Neural crest cell (in vitro differentiated cells): Measurements from ENCODE around the gene WARS2. TPM values are rescaled to one million over a fixed set of nuclear protein-coding genes. Genes with fewer than 3 reads are reported as not detected.

ENCODE experiments used
- DNase-seq: peaks from one replicate; pipeline ENCODE4 v3.0.0; 2021; ENCODE audit warnings: low read depth, mixed read lengths, low spot score
- H3K27ac Mint-ChIP-seq: one replicate; pipeline ENCODE4 v1.8.0; 2021; ENCODE audit warnings: mild to moderate bottlenecking, mixed read lengths; ENCODE audit not compliant: unreplicated experiment
- H3K27me3 Mint-ChIP-seq: 2 replicates; pipeline ENCODE4 v1.8.0; 2021; ENCODE audit warnings: low read depth, mild to moderate bottlenecking, mixed read lengths
- H3K36me3 Mint-ChIP-seq: 2 replicates; pipeline ENCODE4 v1.8.0; 2021; ENCODE audit warnings: low read depth, mild to moderate bottlenecking, mixed read lengths
- H3K4me1 Mint-ChIP-seq: 2 replicates; pipeline ENCODE4 v1.8.0; 2021; ENCODE audit warnings: mixed read lengths
- H3K4me3 Mint-ChIP-seq: one replicate; pipeline ENCODE4 v1.8.0; 2021; ENCODE audit warnings: mild to moderate bottlenecking, mixed read lengths
- H3K9me3 Mint-ChIP-seq: 2 replicates; pipeline ENCODE4 v1.8.0; 2021; ENCODE audit warnings: mixed read lengths
- CTCF ChIP-seq: fragments of 200-600 bp; sonication (generic); conservative IDR thresholded peaks from 2 replicates; pipeline ENCODE4 v1.5.0; 2021; ENCODE audit warnings: antibody characterized with exemption, mild to moderate bottlenecking
- total RNA-seq: library from RNA; stranded (reverse); gene quantifications from 2 replicates; pipeline ENCODE4 v1.2.1, GENCODE V29; 2021

WARS2 gene
- total RNA-seq, 1 donor from 2014 or later: 12.3 TPM

DNA sequence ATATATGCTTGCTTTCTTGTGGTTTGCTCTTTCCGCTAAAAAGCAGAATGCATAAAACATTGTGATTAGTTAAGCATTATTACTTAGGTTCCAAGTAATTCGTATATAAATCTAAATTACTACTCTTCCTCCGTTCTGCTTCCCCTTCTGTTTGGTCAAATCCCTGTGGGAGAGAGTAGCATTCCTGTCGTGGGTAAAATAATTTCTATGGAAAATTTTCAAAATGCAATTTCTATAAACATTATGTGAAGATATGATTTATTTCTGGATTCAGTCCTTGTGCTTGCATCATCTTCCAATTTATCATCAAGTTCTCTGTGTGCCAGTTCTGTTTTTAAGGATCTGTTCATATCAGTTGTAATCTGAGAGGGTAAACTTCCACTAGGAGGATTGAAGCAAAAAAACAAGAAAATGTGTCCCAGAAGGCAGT is 7.2 kb upstream of the WARS2 start:
- no peak overlapping the region for H3K4me3 Mint-ChIP-seq
- peaks cover 18% of the 10 kb centered on the region for H3K36me3 Mint-ChIP-seq
- H3K4me1 Mint-ChIP-seq: peaks cover 1% of the 10 kb centered on the region
- no peaks in the 10 kb centered on the region for H3K9me3 Mint-ChIP-seq
- no peak for TF ChIP-seq CTCF
- no peak overlapping the region for H3K27ac Mint-ChIP-seq
- DNase-seq: no peak
- no peaks in the 10 kb centered on the region for H3K27me3 Mint-ChIP-seq

DNA sequence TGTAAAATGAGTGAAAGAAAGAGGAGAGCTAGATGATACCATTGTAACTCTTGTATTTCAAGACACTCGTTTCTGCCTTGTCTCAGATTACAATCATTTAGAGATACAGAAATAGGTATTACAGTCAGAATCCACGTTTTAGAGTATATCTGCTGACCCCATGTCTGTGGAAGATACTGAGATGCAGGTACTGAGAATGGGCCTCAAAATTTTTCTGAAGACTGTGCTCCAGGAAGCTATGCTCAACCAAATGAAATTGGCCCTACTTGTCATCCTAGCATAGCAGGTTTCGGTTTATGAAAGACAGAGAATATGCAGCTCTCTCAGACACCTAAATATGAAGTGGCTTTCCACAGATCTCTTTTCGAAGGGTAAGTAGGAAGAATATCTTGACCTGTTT is 6.0 kb upstream of the WARS2 start:
- H3K4me3 Mint-ChIP-seq: no peak overlapping the region
- no peak for TF ChIP-seq CTCF
- H3K27me3 Mint-ChIP-seq: no peaks in the 10 kb centered on the region
- H3K4me1 Mint-ChIP-seq: peaks cover 10% of the 10 kb centered on the region
- H3K36me3 Mint-ChIP-seq: peaks cover 13% of the 10 kb centered on the region
- no peaks in the 10 kb centered on the region for H3K9me3 Mint-ChIP-seq
- no peak overlapping the region for H3K27ac Mint-ChIP-seq
- DNase-seq: no peak

DNA sequence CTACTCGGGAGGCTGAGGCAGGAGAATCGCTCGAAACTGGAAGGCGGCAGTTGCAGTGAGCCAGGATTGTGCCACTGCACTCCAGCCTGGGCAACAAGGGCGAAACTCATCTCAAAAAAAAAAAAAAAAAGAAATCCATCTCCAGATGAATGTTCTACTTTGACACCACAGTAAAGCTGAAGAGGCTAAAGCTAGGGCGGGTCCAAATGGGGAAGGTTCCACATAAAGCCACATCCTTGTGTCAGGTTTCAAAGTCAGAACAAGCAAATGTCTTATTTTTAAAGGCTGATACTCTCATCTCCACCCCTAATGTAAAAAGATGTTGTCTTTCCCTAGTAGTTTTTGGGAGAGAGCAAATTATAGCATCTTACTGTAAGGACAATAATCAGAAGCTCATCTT is 4.4 kb upstream of the WARS2 start:
- Mint-ChIP-seq H3K4me3 (no peak overlapping the region), H3K4me1 (peaks cover 15% of the 10 kb centered on the region), H3K27me3 (no peaks in the 10 kb centered on the region), H3K27ac (peak overlapping the region; percentile 48), H3K9me3 (no peaks in the 10 kb centered on the region), H3K36me3 (peaks cover 3% of the 10 kb centered on the region)
- no peak for TF ChIP-seq CTCF
- DNase-seq: no peak

DNA sequence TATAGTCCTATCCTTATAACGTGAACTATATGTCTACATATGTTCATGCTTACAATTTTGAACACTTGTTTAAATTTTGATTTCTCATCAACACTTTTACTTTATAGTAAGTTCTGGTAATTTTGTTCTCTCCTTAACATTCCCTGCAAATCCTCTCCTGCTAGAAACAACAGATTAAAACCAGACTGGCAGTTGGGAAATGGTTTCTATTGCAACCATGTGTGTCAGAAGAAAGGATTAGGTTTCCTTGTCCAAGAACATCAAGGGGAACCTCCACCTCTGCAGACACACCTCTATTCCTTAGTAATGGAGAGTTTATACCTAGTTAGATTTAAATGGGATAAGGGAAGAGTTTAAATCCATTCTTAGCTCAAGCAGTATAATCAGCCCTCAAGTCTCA is 3.3 kb upstream of the WARS2 start:
- no peaks in the 10 kb centered on the region for H3K27me3 Mint-ChIP-seq
- no peak for TF ChIP-seq CTCF
- H3K4me3 Mint-ChIP-seq: no peak overlapping the region
- H3K27ac Mint-ChIP-seq: no peak overlapping the region
- no peaks in the 10 kb centered on the region for H3K36me3 Mint-ChIP-seq
- no peak for DNase-seq
- no peaks in the 10 kb centered on the region for H3K9me3 Mint-ChIP-seq
- H3K4me1 Mint-ChIP-seq: peaks cover 15% of the 10 kb centered on the region

GRCh38 chr1:119141660-119142059 is 1.2 kb upstream of the WARS2 start:
- Mint-ChIP-seq H3K4me1 (peaks cover 15% of the 10 kb centered on the region), H3K4me3 (peak overlapping the region; percentile 2), H3K27me3 (no peaks in the 10 kb centered on the region), H3K36me3 (no peaks in the 10 kb centered on the region), H3K9me3 (no peaks in the 10 kb centered on the region), H3K27ac (no peak overlapping the region)
- no peak for TF ChIP-seq CTCF
- no peak for DNase-seq

DNA sequence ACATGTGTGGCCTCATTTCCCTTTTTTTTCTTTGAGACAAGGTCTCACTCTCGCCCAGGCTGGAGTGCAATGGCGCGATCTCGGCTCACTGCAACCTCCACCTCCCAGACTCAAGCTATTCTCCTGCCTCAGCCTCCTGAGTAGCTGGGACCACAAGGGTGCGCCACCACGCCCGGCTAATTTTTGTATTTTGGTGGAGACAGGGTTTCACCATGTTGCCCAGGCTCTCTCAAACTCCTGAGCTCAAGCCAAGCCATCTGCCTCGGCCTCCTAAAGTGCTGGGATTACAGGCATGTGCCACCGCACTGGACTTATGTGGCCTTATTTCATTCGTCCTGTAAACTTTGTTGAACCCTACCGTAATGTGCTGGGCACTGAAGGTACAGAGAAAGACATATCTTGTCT is 569 bp upstream of the WARS2 start:
- Mint-ChIP-seq H3K27me3 (no peaks in the 10 kb centered on the region), H3K36me3 (no peaks in the 10 kb centered on the region), H3K27ac (no peak overlapping the region), H3K9me3 (no peaks in the 10 kb centered on the region), H3K4me3 (no peak overlapping the region), H3K4me1 (peaks cover 15% of the 10 kb centered on the region)
- peak; percentile 50 for TF ChIP-seq CTCF
- peak; percentile 26 for DNase-seq
